SK-N-DZ (cell line): Measurements from ENCODE around the gene DUSP22.

Source experiments
- DNase-seq: peaks from one replicate; pipeline ENCODE4 v3.0.0-alpha.2; 2015; ENCODE audit warnings: low spot score

DUSP22 gene

GRCh38 chr6:308768-309167 is 16.5 kb downstream of the DUSP22 start:
- DNase-seq = no peak

- no peak for DNase-seq
These were observed 17.7 kb downstream of the DUSP22 start for GRCh38 chr6:309947-310346.

- no peak for DNase-seq
These were observed 18.4 kb downstream of the DUSP22 start for GRCh38 chr6:310671-311070.

GRCh38 chr6:311679-312220 is 19.5 kb downstream of the DUSP22 start:
- DNase-seq = no peak

GRCh38 chr6:313087-313486 is 20.8 kb downstream of the DUSP22 start:
- DNase-seq = no peak

- no peak for DNase-seq
These were observed 21.6 kb downstream of the DUSP22 start for GRCh38 chr6:313917-314316.

GRCh38 chr6:314377-314776 is 22.1 kb downstream of the DUSP22 start:
- no peak for DNase-seq

- DNase-seq = no peak
These were observed 22.9 kb downstream of the DUSP22 start for GRCh38 chr6:315226-315625.

GRCh38 chr6:315921-316752 is 23.9 kb downstream of the DUSP22 start:
- no peak for DNase-seq

- DNase-seq = no peak
These were observed 24.4 kb downstream of the DUSP22 start for GRCh38 chr6:316753-317038.

- DNase-seq = no peak
These were observed 24.8 kb downstream of the DUSP22 start for GRCh38 chr6:317060-317447.

- DNase-seq = no peak
These were observed 25.3 kb downstream of the DUSP22 start for GRCh38 chr6:317448-318144.

- DNase-seq = no peak
These were observed 26.1 kb downstream of the DUSP22 start for GRCh38 chr6:318243-318890.

- DNase-seq = no peak
These were observed 27.2 kb downstream of the DUSP22 start for GRCh38 chr6:319177-320131.

GRCh38 chr6:320351-321157 is 28.3 kb downstream of the DUSP22 start:
- no peak for DNase-seq

GRCh38 chr6:321158-321438 is 28.8 kb downstream of the DUSP22 start:
- DNase-seq = no peak

- no peak for DNase-seq
These were observed 29.4 kb downstream of the DUSP22 start for GRCh38 chr6:321536-322258.

GRCh38 chr6:322259-322930 is 30.1 kb downstream of the DUSP22 start:
- DNase-seq = no peak

- DNase-seq = no peak
These were observed 30.8 kb downstream of the DUSP22 start for GRCh38 chr6:322940-323729.
